Stimulated activated CD4-positive, alpha-beta T cell treated with anti-CD3 and anti-CD28 coated beads, Interleukin-4, amount 100 ng/mL, for 24 hours (primary cell): Measurements from ENCODE around the gene CCKAR.
"Not testable (repeated sequence)": the region's sequence is repeated elsewhere in the genome, so short reads cannot be mapped to it uniquely, and the experiment has no call there.

Experiments
- DNase-seq: peaks from one replicate; pipeline ENCODE4 v3.0.0-alpha.2; 2020

CCKAR gene, protein sequence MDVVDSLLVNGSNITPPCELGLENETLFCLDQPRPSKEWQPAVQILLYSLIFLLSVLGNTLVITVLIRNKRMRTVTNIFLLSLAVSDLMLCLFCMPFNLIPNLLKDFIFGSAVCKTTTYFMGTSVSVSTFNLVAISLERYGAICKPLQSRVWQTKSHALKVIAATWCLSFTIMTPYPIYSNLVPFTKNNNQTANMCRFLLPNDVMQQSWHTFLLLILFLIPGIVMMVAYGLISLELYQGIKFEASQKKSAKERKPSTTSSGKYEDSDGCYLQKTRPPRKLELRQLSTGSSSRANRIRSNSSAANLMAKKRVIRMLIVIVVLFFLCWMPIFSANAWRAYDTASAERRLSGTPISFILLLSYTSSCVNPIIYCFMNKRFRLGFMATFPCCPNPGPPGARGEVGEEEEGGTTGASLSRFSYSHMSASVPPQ

DNA sequence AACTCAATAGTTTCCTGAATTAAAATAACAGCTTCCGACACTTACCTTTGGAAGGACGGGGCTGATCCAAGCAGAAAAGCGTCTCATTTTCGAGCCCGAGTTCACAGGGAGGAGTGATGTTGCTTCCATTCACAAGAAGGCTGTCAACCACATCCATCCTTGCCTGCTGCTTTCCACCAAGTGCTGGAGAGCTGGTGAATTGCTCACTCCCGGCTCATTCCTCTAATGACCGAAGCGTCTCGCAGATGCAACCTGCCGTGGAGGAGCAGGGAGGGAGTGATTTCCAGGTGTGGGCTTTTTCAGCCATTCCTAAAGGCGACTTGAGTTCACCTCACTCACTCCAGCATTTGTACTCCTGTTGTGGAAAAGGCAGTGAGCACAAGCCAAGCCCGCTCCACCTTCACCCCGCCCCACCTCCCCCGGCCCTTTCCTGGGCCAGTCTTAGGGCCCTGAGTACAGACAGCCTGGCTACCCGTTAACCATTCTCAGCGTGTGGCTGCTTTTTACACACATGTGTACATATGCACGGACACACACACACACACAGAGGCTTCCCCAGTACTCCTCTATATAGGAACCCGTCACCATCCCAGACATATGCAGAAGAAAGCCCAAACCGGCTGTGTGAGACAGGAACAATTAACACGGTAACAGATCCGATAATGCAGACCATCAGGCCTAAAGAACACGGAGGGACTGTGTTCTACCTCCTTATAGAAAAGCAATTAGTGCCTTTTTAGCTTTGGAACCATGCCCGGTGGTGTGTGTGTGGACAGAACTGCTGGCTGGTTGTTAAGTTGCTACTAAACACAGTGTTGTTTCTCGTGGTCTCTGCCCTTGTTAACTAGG is at the start of gene CCKAR:
Gene CCKAR (minus strand): TSS at position 374 of the 849 bp plus-strand sequence. CDS start 217 bp downstream, at position 157.
- DNase-seq: no peak

DNA sequence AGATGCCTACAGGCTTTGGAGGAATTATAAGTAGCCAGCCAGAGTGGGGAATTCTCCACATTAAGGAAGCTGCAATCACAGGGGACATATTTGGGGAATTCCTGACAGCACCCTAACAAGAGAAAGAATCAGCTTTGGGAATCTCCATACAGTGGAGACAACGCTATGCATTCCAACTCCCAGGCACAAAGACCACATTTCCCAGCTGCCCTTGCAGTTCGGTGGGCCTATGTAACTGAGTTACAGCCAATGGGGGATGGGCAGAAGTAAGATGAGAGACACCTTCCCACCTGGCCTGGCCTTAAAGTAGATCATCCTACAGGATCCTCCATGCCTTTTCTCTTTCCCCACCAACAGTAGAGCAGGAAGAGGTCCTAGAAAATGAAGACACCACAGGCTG is 43.4 kb upstream of the CCKAR start:
- DNase-seq: no peak

DNA sequence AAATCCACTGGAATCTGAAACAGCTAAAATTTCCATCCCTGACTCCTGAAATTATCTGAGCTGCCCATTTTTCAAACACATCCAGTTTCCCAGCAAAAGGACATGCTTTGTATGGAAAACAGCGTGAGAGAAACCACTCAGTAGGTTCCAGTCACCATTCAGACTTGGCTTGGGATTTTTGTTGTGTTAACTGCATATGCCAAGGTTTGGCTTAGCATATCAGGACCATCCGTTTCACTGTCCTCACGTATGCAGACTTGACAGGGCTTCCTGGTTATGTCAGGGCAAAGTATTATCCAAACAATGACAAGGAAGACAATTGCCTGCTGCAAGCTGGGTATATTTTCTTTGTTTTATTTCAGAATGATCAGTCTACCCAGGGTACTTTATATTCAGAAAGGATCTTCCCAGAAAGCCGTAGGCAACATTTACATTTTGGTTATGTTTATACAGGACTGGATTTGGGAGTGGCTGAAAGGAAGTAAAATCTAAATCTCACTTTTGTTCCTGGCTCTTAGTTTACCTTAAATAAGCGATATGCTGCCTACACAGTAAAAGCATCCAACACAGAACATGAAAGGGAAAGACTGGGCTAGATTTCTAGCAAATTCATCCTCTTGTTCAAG is 41.3 kb upstream of the CCKAR start:
- DNase-seq: no peak

DNA sequence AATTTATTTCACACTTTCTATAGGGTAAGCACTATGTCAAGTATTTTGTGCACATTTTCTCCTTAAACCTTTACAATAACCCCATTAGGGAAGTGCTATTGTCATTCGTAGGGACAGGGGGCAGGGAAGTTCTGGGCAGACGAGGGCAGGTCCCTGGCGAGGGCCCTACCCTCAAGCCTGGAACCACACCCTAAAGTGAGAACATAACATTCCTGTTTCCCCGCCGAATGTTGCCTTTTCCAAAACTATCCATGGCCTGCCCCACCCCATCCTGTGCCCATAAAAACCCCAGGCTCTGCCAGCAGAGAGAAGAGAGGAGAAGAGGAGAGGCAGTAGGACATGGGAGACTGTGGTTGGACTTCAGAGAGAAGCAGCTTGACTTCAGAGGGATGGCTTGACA is 39.8 kb upstream of the CCKAR start:
- DNase-seq: no peak

DNA sequence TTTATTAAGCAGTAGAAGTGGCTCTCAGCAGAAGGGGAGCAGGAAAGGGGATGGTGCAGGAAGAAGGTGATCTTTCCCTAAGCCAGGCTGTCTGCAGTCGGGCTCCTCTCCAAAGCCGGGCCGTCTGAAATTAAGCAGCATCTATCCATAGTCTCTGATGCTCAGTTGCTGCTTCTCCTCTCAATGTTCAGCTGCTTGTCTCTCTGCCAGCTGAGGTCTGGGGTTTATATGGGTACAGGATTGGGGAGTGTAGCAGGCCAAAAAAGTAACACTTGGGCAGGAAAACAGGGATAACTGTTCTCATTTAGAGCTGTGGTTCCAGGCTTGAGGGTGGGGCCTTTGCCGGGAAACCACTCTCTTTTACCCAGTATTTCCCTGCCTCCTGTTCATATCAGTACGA is 39.2 kb upstream of the CCKAR start:
- DNase-seq: no peak

DNA sequence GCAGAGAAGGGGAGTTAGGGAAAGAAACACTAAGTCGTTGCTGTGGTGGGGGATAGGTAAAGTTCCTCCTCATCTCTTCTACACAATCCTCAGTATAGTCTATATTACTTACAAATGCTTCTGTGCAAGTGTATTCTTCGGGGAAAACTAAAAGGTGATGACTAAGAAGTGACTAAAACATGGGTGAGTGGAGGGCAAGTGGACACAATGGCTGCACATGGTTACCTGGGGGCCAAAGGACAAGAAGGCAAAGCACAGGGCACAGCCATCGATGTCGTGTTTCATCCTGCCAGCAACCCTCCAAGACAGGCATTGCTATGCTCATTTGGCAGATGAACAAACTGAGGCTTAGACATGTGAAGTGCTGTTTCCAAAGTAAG is 35.5 kb upstream of the CCKAR start:
- no peak for DNase-seq

DNA sequence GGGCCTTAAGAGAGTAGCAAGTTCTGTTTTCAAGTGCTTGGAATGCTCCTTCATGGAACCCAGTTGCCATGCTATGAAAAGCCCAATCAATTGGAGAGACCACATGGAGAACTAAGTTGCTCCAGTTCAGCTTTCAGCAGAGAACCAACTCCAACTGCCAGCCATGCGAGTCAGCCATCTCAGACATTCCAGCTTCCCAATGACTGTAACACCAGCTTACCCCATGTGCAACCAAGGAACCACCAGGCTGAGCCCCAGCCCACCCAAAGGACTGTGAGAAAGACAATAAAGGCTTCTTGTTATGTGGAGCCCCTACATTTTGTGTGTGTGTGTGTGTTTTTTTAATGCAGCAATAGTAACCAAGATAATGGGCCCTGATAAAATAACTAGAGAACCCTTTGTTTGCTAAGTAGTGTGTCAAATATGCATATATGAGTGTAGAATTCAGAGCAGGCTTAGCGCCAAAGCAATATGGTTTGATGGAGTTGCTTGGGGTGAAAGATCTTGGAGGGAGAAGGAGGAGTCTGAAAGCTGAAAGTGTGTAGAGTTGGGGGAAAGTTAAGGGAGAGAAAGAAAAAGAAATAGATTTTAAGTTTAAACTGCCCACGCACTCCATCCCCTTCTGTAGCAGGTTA is 35.0 kb upstream of the CCKAR start:
- no peak for DNase-seq

DNA sequence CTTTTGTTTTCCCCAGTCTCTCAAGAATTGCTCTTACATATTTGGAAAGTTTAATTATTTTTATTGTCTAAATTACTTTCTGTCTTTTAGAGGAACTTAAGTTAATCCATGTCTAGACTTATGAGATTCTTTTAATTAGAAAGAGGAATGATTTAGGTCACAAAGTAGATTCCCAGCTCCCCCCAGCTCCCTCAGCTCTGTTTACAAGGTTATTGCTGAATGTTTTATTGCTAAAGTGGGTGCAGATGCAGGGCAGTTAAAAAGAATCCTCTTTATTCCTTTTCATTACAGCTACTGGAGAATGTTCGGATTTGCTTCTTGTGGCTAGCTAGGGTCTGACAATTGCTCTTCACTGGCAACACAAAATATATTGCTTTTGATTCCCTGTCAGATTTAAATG is 33.7 kb upstream of the CCKAR start:
- no peak for DNase-seq

DNA sequence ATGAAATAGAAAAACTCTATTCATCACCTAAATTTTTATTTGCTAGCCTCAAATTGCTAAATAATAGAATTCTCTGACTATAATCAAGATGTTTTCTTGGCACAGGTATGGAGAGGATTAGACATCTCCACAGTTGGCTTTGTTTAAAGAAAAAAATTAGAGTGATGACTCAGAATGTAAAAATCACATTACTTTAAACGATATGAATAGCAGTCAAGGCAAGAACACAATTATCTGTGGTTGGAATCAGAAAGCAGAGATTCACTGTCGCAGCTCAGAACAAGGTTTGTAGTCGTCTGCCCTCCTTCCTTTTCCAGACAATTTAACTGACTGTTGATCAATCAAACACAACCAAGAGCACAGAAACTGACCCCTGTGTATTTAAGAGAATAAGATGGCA is 32.2 kb upstream of the CCKAR start:
- no peak for DNase-seq

DNA sequence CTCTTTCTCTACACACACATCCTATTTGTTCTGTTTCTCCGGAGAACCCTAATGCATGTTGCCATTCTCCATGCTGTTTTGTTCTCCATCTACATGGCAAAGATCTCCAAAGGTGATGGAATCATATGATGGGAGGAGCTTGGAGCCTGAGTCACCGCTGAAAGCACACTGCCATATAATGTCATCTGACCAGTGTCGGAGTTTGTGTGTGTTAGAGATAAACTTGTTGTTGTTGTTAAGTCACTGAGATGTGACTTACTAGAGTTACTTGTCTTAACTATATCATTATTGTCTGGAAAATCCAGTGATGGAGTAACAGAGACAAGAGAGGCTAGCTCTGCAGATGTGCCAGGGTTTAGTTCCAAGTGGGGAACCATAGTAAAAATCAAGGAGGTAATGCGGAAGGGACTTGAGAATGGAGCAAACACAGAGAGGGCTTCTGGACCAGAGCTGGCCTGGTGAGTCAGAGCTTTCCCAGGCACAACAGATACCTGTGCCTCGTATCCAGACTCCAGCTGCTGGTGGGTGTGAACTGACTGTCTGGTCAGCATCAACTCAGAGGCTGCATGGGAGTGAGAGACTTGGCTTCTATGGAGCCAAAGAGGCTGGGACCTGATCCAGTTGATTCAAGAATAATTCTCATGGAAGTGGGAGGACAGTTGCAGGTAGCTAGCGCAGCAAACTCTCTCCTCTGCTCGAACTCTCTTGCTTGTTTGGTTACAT is 30.6 kb upstream of the CCKAR start:
- no peak for DNase-seq

DNA sequence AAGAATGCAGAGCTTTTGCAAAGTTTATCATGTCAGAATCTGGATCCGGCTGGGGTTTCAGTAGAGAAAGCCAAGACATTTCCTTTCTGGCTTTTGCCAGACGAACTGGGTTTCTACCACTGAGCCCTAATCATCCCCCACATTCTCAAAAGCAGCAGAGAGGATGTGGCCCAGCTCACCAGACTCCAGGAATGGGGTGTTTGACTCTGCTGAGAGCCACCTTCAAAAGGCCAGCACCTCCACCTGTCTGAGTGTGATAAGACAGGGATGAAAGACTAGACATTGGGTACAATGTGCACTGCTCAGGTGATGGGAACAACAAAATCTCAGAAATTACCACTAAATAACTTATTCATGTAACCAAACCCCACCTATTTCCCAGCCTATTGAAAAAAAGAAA is 25.7 kb upstream of the CCKAR start:
- no peak for DNase-seq

DNA sequence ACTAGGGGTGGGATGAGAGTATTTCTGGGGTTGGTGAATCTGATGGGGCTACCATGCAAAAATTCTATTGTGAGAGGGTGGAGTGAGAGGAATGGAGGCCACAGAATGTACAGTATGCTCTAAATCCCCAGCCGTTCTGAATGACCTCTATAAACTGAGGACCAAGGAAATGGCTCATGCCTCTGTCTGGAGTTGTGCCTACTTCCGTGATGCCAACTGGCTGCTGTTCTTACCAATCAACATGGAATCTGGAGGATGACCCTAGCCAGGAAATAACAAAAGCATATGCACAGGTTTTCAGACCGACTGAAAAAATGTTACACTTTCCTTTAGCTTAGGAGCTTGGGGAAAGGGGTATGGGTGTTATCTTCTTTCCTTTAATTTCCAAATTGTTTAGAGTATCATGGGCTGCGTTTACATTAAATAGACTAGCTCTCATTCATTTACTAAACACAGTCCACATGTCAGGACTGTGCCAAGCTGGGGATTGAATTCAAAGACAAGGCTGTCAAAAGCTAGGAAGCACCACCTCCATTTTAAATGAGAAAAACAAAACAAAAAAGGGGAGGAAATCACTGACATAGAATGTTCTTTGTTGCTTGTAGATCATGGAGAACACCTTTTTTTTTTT is 20.2 kb upstream of the CCKAR start:
- DNase-seq: no peak

DNA sequence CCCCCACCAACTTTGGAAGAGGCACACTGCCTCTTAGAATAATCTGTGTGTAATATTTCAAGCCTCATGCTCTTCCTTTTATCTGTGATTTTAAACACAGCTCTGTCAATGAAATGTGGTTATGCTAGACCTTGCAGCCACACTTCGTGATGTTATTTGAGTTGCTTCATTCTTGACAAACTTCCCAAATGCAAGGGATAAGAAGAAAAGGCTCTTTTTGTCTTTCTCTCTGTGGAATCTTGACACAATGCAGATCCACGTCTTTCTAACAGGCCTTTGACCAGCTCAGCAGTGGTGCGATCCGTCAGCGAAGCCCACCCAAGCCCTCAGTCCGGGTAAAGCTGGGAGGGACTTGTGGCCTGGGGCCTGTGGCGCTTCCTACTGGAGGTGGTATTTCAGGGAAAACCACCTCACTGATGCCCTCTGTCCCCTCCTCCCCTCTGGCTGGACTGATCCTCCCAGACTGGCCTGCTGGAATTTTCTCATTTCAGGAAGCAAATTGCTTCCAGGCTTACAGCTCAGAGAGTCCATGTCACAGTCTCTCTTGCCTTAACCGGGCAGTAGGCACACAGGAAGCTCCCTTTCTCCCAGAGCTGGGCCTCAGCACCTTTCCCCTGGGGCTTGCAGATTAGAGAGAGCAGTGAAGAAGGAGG is 19.5 kb upstream of the CCKAR start:
- DNase-seq: no peak

DNA sequence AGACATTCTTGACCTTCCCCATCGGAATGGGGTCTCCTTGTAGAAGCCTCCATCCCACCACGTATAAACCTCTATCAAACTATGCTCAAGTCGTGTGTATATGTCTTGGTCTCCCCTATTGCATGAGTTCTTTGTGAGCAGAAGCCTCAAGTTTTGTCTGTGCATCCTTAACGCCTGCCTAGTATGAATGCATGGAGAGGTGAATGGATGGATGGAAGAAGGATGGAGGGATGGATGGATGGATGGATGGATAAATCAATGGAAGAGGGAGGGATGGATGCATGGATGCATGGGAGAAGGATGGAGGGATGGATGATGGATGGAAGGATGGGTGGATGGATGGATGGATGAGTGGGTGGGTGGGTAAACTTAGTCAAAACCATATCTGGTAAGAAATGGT is 17.0 kb upstream of the CCKAR start:
- no peak for DNase-seq

DNA sequence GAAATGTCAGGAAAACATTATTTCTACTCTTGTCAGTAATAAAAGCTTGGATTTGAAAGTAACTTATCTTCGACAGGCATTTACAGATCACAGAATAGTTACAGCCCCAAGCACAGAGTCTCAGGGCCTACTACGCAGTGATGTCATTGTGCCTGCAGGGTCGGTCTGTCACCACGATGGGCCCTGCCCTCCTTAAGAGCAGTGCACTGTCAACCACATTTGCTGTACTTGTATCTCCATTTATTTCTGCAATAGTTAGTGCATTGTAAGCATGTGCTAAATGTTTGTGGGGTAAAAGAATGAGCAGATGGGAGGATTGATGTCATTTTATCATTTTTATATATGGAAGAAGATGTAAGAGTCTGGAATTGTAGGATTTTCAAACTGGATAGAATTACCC is 13.6 kb upstream of the CCKAR start:
- no peak for DNase-seq

DNA sequence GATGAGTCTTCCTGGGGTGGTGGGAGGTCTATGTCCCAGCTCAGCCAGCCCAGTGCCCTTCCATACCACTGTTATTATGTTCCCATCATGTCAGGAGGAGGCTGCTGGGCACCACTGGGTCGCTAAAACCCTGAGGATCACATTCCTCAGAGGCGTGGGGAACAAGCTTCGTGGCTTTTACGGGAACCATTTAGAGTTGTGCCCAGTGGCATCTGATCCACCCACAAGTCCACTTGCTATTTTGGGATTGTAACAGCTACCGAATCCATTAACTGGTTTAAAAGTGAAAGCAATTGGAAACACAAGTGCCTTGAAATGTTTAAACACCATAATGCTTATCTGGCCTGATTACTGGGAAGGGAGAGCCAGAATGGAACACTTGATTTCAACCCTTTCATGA is 13.1 kb upstream of the CCKAR start:
- DNase-seq: no peak

DNA sequence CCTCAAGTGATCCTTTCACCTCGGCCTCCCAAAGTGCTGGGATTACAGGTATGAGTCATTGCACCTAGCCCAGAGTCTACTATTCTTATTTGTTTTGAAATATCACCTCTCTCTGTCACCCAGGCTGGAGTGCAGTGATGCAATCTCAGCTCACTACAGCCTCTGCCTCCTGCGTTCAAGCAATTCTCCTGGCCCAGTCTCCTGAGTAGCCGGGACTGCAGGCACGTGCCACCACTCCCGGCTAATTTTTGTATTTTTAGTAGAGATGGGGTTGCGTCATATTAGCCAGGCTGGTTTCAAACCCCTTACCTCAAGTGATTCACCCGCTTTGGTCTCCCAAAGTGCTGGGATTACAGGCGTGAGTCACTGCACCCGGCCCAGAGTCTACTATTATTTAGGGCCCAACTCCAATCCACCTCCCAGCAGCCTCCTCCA is 10.3 kb upstream of the CCKAR start:
- DNase-seq: not testable (repeated sequence)

DNA sequence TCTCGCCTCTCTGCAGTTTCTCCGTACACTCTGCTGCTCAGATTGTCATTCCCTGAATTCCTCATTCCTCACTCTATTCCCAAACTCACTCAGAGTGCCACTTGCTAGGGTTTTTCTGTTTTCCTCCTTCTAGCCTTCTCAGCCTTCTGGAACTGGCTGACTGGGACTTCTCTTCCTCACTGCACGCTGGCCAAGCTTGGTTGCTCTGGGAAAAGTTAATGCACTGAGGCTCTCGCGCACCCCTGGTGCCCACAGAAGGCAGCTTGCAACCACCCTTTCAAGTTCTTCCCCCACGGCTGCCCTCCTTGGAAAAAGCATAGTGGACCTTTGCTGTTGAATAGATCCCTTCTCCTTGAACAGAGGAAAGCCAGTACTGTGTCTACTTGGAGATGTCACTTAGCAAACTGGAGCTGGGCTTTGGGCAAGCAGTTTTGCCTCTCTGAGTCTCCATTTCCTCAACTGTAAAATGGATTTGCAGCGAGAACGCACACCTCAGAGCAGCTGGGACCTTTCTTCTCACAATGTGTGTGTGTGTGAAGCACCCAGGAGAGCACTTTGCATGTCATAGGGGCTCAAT is 6.0 kb upstream of the CCKAR start:
- DNase-seq: no peak

DNA sequence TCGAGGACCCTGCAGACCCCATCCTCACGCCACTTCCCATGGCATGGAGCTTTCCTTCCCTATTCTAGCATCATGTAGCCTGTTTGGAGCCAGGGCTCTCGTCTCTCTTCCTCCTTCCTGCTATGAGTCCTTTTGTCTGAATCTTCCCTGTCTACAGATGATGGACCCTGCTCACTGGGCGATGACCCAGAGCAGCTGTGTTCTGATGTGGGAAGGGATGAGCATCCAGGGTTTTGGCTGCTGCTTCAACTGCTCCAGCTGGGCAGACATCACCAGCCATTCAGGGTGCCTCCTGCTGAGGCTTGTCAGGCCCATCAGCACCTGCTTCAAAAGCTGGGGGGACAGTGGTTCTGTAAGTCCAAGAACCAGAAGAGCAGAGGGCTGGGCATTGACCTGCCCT is 3.2 kb upstream of the CCKAR start:
- no peak for DNase-seq

DNA sequence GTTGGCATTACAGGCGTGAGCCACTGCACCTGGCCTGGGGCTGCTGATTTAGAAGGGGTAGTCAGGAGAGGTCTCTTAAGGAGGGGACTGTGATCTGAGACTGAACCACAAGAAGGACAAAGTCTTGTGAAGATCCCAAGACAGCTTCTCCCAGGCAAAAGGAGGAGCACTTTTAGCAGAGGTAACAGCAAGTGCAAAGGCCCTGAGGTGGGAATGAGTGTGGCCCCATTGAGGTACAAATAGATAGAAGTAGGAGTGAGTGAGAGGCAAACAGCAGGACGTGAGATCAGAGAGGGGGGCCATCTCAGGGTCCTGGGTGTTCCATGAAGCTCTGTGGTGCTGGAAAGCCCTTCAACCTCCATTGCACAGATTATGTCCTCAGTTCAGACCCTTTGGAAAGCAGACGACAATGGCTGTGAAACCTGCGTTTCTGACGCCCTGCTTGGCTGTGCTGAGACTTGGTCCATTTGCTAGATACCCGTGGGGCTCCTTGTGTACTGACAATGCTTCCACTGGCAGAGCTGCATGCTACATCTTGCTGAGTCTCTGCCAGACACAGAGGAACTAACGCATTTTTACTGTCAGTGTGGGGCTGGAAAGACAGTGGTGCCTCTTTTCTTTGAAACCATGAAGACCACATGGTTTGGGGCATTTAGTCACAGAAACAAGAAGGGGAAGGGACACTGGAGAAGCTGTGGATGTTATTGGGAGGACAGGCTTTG is 1.3 kb upstream of the CCKAR start:
- DNase-seq: no peak

DNA sequence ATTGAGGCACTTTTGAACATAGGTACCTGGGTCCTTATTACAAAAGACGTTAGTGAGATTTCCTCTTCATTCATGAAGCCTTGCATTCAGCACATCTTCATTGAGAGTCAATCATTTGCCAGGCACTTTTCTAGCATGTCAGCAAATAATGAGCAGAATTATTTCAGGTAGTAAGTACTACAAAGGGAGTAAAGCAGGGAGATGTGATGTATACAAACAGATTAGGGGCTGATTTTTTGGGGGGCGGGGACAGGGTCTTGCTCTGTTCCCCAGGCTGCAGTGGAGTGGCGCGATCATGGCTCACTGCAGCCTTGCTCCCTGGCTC is 638 bp upstream of the CCKAR start:
- no peak for DNase-seq
